Testis (tissue), 2 donors: ENCODE results near the gene PLCB1.

Source experiments
- POLR2A ChIP-seq: fragments of 450-650 bp; IDR thresholded peaks from one replicate; pipeline ENCODE4 v1.6.1; 2017; ENCODE audit warnings: antibody characterized with exemption, mild to moderate bottlenecking, moderate library complexity
- TF ChIP-seq, protein P1 (sequence below), 3 experiments: fragments of 450-650 bp in 2 of 3; fragments of 200-600 bp in 1 of 3; sonication (generic) in 1 of 3; IDR thresholded peaks; one replicate each; pipeline ENCODE4 v1.5.1; 2016 to 2019; ENCODE audit warnings: antibody characterized with exemption in 3 of 3, mild to moderate bottlenecking in 2 of 3, moderate library complexity in 1 of 3

DNA sequence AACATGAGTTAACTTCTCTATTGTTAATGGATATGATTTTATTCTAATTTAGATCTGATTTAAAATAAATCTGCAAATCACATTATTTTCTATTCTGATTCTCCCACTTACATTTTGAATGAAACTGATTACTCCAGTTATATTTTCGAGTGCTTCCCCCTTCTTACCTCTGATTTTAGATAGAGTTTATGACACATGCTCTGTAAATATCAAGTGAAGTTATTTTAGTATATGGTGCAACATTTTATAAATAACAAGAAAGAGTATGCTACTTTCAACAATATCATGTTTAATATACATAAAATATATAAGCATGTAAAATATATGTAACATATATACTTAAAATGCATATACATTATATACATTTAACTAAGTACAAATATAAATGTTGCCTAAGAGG is 38.9 kb downstream of the PLCB1 start:
- TF ChIP-seq, protein P1, sequence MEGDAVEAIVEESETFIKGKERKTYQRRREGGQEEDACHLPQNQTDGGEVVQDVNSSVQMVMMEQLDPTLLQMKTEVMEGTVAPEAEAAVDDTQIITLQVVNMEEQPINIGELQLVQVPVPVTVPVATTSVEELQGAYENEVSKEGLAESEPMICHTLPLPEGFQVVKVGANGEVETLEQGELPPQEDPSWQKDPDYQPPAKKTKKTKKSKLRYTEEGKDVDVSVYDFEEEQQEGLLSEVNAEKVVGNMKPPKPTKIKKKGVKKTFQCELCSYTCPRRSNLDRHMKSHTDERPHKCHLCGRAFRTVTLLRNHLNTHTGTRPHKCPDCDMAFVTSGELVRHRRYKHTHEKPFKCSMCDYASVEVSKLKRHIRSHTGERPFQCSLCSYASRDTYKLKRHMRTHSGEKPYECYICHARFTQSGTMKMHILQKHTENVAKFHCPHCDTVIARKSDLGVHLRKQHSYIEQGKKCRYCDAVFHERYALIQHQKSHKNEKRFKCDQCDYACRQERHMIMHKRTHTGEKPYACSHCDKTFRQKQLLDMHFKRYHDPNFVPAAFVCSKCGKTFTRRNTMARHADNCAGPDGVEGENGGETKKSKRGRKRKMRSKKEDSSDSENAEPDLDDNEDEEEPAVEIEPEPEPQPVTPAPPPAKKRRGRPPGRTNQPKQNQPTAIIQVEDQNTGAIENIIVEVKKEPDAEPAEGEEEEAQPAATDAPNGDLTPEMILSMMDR (IDR thresholded peaks at IDR 0.05), result no peak
- TF ChIP-seq POLR2A, result no peak
